AML-193 (cell line): ENCODE measurements around the gene C19orf73.

Experiments
- DNase-seq, 2 experiments: peaks; one replicate each; lab custom pipeline; 2025; lab: John Stamatoyannopoulos, UW

C19orf73 gene

DNA sequence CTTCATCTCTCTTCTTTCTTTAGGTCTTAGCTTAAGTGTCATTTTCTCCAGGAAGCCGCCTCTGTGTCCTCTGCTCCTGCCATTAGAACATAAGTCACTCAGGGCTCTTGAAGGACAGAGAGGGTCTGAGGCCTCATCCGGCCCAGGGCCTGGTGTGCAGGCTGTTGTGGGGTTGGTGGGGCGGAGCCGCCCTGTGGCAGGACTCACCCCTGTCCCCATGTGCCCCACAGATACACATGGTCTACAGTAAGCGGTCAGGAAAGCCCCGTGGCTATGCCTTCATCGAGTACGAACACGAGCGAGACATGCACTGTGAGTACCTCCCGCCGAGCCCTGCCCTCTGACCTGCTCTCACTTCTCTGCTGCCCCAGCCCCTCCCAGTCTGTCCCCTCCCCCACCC, 17.8 kb downstream of the C19orf73 start:
- no peak for DNase-seq

DNA sequence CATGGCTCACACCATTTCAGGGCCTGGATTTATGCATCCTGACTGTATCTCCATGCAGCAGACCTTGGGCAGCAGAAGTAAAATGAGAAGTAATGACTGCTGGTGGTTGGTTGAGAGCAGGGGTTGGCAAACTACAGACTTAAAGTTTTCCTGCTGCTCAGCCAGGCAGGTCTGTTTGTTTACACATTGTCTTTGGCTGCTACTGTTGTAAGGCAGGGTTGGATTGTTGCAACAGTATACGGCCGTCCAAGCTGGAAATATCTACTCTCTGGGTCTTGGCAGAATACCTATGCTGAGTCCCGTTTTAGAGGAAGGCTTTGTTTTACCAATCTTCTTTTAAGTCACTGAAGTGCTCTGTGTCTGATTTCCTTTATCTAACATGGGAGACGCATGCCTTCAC, 20.1 kb downstream of the C19orf73 start:
- no peak for DNase-seq

DNA sequence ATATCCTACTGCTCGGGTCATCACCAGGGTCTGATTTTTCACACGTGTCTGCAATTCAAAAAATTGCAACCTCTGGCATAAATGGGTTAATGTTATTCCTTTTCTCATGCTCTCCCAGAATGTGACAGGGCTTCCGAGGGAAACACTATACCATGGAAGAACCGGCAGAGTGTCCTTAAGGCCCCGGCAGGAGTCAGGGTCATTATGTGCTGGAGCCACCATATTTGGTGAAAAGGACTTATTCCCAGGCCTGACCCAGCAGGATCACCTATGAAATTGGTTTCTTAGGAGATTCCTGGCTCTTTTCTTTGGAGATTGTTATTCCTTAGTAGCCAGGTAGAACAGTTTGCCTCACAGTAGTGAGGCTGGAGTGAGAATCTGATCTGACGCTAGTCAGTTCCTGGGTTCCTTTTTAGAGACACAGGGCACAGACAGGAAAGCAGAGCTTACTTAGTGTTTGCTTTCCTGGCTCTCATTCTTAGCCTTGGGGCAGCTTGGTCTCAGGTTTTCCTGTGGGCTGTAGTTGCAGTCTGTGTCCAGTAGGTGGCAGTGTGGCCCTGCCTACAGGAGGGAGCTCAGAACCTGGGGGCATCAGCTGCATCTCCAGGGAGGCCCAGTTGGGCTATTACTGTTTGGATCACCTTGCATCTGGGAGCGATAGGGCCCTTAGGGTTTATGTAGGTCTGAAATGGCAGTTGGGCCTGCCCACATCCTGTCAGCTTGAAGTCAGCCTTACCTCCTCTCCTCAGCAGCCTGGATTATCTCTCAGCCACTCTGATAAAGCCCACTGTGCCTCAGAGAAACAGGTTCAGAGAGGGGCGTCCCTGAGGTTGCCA, 21.3 kb downstream of the C19orf73 start:
- DNase-seq = peak; percentile 67 to 79

DNA sequence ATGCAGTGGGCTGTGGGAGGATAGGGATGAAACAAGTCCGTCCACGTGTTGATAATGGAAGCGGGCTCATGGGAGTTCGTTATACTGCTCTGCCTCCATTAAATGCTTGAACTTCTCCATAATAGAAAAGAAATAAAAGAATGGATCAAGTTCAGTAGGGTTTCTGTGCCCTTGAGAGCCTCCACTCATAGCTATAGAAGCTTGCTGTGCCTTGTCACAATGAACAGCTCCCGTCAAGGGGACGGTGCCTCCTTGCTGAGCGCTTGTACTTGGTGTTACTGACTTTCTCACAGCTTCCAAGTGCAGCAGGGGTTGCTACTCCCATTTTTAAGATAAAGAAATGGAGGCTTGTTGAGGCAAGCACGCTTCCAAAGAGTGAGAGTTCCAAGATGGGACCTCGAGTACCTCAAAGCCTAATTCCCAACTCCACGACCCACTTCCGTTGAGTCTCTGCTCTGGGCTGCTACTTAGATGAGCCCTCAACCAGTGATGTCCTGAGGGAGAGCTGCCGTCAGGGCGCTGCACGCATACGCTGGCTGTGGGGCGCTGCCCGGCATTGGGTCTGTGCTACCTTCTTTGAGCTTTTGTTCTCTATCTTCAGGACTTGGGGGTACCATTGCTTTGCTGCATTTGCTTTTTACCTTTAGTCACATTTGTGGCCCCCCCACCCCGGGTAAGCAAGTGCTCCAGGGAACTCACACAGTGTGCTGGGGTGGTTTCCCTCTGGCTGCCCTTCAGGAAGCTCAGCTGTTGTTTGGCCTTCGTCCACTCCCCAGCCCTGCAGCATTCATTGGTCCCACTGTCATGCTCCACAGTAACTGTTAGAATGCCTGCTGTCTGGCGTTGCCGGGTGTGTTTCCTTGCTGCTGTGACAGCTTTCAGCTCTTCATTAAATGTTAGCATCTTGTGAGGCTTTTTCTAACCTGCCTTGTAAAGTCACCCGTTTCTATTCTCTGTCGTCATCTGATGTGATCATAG, 24.1 kb downstream of the C19orf73 start:
- DNase-seq = no peak

DNA sequence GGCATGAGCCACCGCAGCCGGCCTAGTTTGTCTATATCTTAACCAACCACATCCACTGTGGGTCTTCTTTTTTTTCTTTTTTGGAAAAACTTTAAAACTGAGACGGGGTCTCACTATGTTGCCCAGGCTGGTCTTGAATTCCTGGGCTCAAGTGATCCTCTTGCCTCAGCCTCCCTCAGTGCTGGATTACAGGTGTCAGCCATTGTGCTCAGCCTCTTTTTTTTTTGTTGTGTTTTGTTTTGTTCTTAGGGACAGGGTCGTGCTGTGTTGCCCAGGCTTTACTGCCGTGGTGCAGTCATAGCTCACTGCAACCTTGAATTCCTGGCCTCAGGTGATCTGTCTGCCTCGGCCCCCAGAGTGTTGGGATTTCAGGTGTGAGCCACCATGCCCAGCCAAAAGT, 26.3 kb downstream of the C19orf73 start:
- DNase-seq = no peak

DNA sequence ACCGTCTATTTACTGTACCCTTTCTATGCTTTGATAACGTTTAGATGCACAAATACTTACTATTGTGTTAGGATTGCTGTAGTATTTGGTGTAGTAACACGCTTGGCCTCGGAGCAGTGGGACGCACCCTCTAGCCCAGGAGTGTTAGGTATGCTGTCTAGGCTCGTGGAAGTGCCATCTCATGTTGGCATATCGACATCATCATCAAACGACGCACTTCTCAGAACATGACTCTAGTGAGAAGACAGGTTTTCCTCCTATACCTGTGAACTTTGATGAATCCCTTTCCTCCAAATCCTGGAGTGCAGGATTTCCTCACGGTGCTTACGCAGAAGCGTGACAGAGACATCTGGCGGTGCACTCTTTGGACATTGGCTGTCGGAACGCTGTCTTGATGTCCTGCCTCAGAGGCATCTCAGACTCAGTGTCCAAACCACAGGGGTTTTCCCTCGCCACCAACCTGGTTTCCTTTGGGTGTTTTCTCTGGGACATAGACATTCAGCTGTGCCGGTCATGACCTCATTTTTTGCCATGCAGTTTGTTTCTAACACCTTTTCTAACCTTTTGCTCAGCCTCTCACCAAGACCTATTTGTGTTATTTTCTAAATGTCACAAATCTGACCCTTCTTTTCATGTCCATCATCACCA, 27.4 kb downstream of the C19orf73 start:
- DNase-seq = no peak

DNA sequence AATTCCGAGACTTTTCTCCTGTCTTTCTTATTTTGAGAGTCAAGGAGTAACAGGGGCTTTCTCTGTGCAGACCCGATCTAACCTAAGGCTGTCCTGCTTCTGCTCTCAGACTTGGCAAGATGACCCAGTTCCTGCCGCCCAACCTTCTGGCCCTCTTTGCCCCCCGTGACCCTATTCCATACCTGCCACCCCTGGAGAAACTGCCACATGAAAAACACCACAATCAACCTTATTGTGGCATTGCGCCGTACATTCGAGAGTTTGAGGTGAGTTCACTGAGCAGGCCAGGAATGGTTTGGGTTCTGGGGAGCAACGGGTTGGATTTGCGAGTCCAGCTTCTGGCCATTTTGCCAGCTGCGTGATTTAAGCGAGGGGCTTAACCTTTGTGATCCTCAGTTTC, 32.6 kb downstream of the C19orf73 start:
- DNase-seq = no peak

DNA sequence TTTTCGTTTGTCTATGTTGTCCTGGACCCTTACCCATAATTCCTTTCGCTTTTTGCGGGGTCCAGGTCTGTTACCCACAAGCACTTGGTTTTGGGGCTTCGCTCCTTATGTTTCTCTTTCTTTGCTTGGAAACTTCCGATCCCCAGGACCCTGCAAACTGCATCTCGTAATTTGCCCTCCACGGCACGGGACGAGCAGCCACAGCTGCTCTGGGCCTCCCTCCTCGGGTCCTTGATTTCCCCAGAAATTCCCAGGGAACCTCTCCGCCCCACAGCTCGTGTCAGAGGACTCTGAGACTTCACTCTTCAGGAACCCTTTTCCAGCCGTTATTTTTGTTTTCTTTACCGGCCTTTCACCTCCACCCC, 33.1 kb downstream of the C19orf73 start:
- DNase-seq = no peak

DNA sequence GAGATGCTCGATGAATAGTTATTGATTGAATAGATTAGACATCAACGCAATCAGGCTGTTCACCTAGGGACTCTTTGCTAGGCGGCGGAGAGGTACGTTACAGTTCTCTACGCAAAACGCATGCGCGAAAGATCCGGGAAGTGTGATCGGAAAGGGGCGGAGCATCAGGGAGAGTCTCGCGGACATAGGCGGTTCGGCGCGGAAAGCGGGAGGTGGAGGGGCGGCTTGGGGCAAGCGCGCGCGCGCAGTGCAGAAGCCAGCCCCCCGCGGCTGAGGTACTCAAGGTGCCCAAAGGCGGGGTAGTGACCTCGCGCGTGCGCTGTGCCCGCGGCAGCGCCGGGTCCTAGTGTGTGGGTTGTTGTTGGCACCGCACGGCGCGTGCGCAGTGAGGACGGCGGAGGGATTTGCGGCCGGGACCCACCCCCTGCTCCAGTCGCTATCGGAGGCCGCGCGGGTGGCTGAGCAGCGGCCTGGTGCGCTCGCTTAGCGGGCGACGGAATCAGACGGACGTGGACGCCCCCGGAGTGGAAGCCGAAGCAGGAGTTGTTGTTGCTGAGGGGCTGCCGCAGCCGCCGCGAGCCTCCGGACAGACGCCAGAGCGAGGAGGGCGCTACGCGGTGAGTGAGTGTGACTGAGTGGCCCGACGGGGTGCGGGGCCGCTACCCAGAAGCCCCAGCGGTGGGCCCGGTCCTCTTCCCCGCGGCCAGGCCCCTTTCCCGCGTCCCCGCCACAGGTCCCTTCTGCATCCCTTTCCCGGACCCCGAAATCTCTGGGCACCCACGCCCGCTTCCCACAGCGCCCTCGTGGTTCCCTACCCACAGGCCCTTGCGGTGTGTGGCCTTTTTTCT, 33.7 kb downstream of the C19orf73 start, which contains the start of gene SNRNP70:
TSS of gene SNRNP70 (plus strand) at position 432 of the 848 bp plus-strand sequence. CDS start 964 bp downstream, outside the sequence.
- DNase-seq = peak; percentile 96 to 98

DNA sequence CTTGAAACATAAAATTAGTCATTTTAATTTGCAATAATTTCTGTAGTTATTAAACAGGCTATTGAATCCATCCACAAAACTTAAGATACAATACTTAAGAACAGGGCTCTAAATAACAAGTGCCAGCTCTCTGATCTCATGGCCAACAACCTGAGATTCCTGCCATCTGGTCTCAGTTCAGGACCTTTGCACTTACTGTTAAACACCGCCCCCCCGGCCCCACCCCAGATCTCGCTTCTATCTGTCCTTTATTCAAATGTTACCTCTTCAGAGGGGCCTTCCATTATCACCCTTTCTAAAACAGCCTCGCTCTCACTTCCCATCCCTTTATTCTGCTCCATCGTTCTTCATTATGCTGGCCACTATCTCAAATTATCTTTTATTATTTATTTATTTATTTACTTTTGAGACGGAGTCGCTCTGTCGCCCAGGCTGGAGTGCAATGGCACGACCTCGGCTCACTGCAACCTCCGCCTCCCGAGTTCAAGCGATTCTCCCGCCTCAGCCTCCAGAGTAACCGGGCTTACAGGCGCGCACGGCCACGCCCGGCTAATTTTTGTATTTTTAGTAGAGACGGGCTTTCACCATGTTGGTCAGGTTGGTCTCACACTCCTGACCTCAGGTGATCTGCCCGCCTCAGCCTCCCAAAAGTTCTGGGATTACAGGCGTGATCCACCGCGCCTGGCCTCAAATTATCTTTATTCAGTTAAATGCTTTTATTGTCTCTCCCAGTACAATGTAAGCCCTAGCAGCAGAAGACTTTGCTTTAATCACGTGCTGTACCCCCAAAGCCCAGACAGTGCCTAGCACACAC, 34.5 kb downstream of the C19orf73 start:
- no peak for DNase-seq

DNA sequence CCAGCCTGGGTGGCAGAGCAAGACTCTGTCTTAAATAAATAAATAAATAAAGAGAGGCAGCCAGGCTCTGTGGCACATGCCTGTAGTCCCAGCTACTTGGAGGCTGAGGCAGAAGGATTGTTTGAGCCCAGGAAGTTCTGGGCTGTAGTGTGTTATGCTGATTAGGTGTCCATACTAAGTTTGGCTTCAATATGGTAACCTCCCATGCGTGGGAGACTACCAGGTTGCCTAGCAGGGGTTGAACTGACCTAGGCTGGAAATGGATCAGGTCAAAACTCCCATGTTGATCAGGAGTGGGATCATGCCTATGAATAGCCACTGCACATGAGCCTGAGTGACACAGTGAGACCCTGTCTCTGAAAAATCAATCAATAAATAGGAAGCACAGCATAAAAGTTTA, 37.7 kb downstream of the C19orf73 start:
- no peak for DNase-seq

DNA sequence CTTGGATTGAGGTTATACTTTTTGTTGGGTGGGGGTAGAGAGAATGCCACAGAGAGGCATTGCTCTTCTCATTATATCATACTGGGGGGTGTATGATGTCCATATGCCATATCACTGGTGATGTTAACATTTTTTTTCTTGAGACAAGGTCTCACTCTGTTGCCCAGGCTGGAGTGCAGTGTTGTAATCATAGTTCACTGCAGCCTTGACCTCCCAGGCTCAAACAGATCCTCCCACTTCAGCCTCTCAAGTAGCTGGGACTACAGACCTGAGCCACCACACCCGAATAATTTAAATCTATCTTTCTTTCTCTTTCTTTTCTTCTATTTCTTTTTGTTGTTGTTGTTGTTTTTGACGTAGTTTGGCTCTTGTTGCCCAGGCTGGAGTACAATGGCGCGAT, 38.6 kb downstream of the C19orf73 start:
- no peak for DNase-seq

DNA sequence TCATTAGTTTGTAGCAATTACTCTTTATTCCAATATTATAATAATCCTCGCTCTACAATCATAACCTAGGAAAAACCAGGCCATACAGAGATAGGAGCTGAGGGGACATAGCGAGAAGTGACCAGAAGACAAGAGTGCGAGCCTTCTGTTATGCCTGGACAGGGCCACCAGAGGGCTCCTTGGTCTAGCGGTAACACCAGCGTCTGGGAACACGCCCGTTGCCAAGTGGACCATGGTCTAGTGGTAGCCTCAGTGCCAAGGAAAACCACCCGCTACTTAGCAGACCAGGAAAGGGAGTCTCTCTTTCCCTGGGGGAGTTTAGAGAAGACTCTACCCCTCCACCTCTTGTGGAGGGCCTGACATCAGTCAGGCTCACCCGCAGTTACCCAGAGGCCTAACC, 44.1 kb downstream of the C19orf73 start:
- DNase-seq = peak in 1 of 2 experiments; percentile 15

DNA sequence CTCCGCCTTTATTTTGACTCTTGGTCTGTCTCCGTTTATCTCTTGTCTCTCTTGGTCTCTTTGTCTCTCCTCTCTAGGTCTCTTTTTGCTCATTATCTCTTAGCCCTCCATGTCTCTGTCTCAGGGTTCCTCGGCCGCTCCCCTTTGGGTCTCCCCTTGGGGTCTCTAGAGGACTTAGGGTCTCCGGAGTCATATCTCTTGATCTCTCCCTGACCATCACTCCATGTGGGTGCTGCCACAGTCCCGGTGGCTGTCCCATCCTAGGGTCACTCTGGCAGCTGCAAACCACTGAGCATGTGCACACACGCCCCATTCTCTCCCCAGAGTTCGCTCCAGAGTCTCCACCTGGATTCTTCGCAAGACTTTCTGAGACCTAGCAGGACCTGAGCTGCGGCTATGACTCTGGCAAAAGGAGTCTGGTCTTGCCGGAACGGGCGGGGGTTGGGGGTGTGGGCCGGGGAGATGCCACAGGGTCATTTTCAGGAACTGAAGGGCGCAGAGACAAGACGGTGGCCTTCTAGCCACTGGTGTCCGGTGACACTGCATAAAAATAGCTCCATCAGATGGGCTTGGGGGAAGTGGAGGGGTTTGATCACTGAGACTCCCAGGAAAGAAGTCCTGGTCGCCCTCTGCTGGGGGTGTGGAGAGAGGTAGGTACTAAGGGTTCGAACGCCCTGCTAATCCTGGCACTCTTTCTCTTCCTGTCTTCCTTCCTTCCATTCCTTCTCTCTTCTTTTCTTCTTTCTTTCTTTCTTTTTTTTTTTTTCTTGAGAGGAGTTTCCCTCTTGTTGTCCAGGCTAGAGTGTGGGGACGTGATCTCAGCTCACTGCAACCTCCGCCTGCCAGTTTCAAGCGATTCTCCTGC, 45.2 kb downstream of the C19orf73 start:
- DNase-seq = peak in 1 of 2 experiments; percentile 25

DNA sequence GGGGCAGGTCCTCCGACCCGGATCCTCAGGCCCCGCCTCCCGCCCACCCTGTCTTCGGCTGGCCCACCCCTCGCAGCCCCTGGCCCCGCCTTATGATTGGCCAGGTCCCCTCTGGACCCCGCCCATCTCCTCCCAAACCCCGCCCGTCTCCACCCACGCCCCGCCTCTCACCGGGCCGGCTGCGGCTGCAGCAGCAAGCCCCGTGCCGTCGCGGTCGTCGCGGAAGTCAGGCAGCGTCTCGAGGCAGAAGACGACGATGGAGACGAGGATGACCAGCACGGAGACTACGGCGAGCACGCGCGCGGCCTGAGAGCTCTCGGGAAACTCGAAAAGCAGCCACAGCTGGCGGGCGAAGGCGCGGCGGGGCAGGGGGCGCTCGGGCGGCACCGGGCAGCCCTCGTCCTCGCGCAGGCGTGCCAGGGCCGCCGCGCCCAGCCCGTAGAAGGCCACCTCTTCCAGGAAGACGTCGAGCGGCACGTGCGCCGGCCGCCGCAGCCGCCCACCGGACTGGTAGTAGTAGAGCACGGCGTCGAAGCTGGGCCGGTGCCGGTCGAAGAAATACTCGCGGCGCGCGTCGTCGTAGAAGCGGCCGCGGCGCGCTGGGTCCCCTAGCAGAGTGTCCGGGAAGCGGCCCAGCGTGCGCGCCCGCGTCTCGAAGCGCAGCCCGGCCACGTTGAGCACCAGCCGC, 46.9 kb downstream of the C19orf73 start:
- DNase-seq = no peak

DNA sequence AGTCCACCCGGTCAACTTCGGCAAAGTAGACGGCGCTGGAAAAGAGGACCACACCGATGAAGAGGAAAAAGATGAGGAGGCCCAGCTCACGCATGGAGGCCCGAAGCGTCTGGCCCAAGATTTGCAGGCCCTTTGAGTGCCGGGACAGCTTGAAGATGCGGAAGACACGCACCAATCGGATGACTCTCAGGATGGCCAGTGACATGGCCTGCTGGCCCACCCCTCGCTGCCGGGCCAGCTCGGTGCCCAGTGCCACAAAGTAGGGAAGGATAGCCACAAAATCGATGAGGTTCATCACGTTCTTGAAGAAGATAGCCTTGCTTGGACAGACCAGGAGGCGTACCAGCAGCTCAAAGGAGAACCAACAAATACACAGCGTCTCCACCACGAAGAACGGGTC, 48.5 kb downstream of the C19orf73 start:
- no peak for DNase-seq

DNA sequence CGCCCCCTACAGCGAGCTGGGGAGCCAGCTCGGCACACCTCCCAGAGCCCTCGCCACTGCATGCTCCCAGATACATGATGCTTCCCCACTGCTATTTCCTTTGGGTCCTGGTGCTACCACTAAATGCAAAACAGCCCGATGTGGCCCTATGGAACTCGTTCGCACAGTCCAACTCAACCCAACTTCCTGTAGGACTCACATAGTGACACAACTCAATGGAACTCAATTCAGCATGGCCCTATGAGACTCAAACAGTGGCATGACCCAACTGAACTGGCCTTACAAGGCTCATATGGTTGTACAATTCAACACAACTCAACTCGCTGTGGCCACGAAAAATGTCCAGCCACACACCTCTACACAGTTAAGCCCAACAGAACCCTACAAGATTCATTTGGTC, 49.9 kb downstream of the C19orf73 start:
- DNase-seq = no peak
